HepG2 (cell line): ENCODE measurements around the gene TBC1D32. TPM values are rescaled to one million over a fixed set of nuclear protein-coding genes. Genes with fewer than 3 reads are reported as not detected.

ENCODE experiments used
- ATAC-seq: fragments of 200-7000 bp; cut with Tn5 transposase; 3 replicates; pipeline ENCODE4 v1.9.1; 2020; ENCODE audit warnings: mild to moderate bottlenecking, moderate library complexity
- BruUV-seq: library from RNA; stranded (reverse); fragments of 400-500 nt; replicated peaks from 2 replicates; lab custom pipeline; 2021; lab: Mats Ljungman, UMichigan
- CTCF ChIA-PET: fragments of 300-600 bp; formaldehyde crosslinking; extraction: SDS; loops from one replicate; lab custom pipeline; 2021; ENCODE audit warnings: low total read pairs, inconsistent platforms, low intra/inter-chr PET ratio; lab: Yijun Ruan, JAX
- POLR2A ChIA-PET: fragments of 350-600 bp; sonication (Branson Sonifier 250); formaldehyde crosslinking; loops from one replicate; lab custom pipeline; 2020; ENCODE audit warnings: antibody characterized with exemption, inconsistent platforms; lab: Yijun Ruan, JAX
- DNase-seq: peaks from one replicate; pipeline ENCODE4 v3.0.0-alpha.2; 2015; ENCODE audit warnings: low spot score
- FAIRE-seq: peaks from 3 replicates; lab custom pipeline; 2011; peaks lifted over from hg19 to GRCh38; lab: Jason Lieb, UNC
- H2AFZ ChIP-seq: one replicate; pipeline ENCODE4 v1.6.1; 2011; ENCODE audit warnings: low read length, inconsistent platforms
- H3K27ac ChIP-seq: fragments of 300-600 bp; 3 replicates; pipeline ENCODE4 v1.8.0; 2011; ENCODE audit warnings: mixed run types, mild to moderate bottlenecking, mixed read lengths, low read length, inconsistent platforms; ENCODE audit not compliant: insufficient read depth; ENCODE audit errors: extremely low read length
- H3K27me3 ChIP-seq, 2 experiments: fragments of 200-600 bp in 1 of 2; 2 replicates in 1 of 2; 3 replicates in 1 of 2; pipeline versions ENCODE4 v1.6.0 to v1.8.0; 2011; ENCODE audit warnings: low read length in 2 of 2, mild to moderate bottlenecking in 2 of 2, moderate library complexity in 2 of 2, inconsistent platforms in 1 of 2; ENCODE audit not compliant: insufficient read depth in 2 of 2, control insufficient read depth in 1 of 2
- H3K36me3 ChIP-seq, 2 experiments: fragments of 200-600 bp in 1 of 2; replicated peaks in 1 of 2; 2 replicates in 1 of 2; 3 replicates in 1 of 2; pipeline versions ENCODE4 v1.5.1 to v1.8.0; 2011; ENCODE audit warnings: low read length in 2 of 2, inconsistent platforms in 1 of 2; ENCODE audit not compliant: insufficient read depth in 2 of 2, control insufficient read depth in 1 of 2
- H3K4me1 ChIP-seq: 2 replicates; pipeline ENCODE4 v1.5.1; 2012; ENCODE audit warnings: low read length, inconsistent platforms; ENCODE audit not compliant: insufficient read depth
- H3K4me2 ChIP-seq: 2 replicates; pipeline ENCODE4 v1.6.0; 2011; ENCODE audit warnings: low read depth, low read length, inconsistent platforms
- H3K4me3 ChIP-seq, 3 experiments: fragments of 200-600 bp in 1 of 3; sonication (generic), shearing (Covaris generic) in 1 of 3; replicated peaks in 1 of 3; 2 replicates each; pipeline ENCODE4 v1.5.1; 2011 to 2016; ENCODE audit warnings: low read length in 3 of 3, inconsistent platforms in 2 of 3, low read depth in 2 of 3, mild to moderate bottlenecking in 2 of 3, control low read depth in 1 of 3, mixed read lengths in 1 of 3; ENCODE audit not compliant: insufficient read depth in 1 of 3
- H3K79me2 ChIP-seq: one replicate; pipeline ENCODE4 v1.6.1; 2011; ENCODE audit warnings: low read length, inconsistent platforms; ENCODE audit not compliant: insufficient read depth
- H3K9ac ChIP-seq: 2 replicates; pipeline ENCODE4 v1.6.0; 2011; ENCODE audit warnings: mild to moderate bottlenecking, low read depth, low read length, inconsistent platforms; ENCODE audit not compliant: insufficient read depth
- H3K9me3 ChIP-seq: 2 replicates; pipeline ENCODE4 v1.5.1; 2012; ENCODE audit warnings: mild to moderate bottlenecking, low read length
- H4K20me1 ChIP-seq: 2 replicates; pipeline ENCODE4 v1.6.0; 2011; ENCODE audit warnings: inconsistent platforms, mild to moderate bottlenecking, low read length, moderate library complexity; ENCODE audit not compliant: insufficient read depth
- ARID2 ChIP-seq: sonication (generic); formaldehyde crosslinking; IDR thresholded peaks from 2 replicates; pipeline ENCODE4 v1.8.1; 2022; ENCODE audit warnings: mild to moderate bottlenecking, missing genetic modification reagents, borderline replicate concordance
- ATF3 ChIP-seq: sonication (generic); formaldehyde crosslinking; IDR thresholded peaks from 2 replicates; pipeline ENCODE4 v1.4.0; 2020; ENCODE audit warnings: missing genetic modification reagents
- BCL6 ChIP-seq: IDR thresholded peaks from 2 replicates; pipeline ENCODE4 v1.6.1; 2016; ENCODE audit warnings: missing genetic modification reagents, missing compliant biosample characterization
- DMAP1 ChIP-seq: IDR thresholded peaks from 2 replicates; pipeline ENCODE4 v1.6.1; 2016
- DNMT1 ChIP-seq: sonication (generic); formaldehyde crosslinking; IDR thresholded peaks from 2 replicates; pipeline ENCODE4 v1.5.1; 2020; ENCODE audit warnings: mild to moderate bottlenecking, missing genetic modification reagents
- MAFK ChIP-seq, 2 experiments: IDR thresholded peaks in 1 of 2; conservative IDR thresholded peaks in 1 of 2; 2 replicates each; pipeline ENCODE4 v1.6.1; 2011; ENCODE audit warnings: improper control_type of control experiment in 2 of 2, low read length in 2 of 2
- MEIS2 ChIP-seq: sonication (generic); formaldehyde crosslinking; IDR thresholded peaks from 2 replicates; pipeline ENCODE4 v1.9.0; 2021; ENCODE audit warnings: mild to moderate bottlenecking, missing genetic modification reagents
- NFE2 ChIP-seq: sonication (generic); formaldehyde crosslinking; IDR thresholded peaks from 2 replicates; pipeline ENCODE4 v1.4.0; 2020; ENCODE audit warnings: missing genetic modification reagents
- NONO ChIP-seq, 2 experiments: fragments of 450-650 bp in 1 of 2; sonication (generic) in 1 of 2; formaldehyde crosslinking in 1 of 2; IDR thresholded peaks in 1 of 2; conservative IDR thresholded peaks in 1 of 2; 2 replicates each; pipeline versions ENCODE4 v1.6.1 to v1.8.0; 2017 to 2022; ENCODE audit warnings: mild to moderate bottlenecking in 1 of 2, missing genetic modification reagents in 1 of 2, moderate library complexity in 1 of 2
- SNRNP70 ChIP-seq: fragments of 200-400 bp; formaldehyde crosslinking; IDR thresholded peaks from 2 replicates; pipeline ENCODE4 v1.6.1; 2017; ENCODE audit warnings: mild to moderate bottlenecking, low read depth, low read length, moderate library complexity
- ZBTB7B ChIP-seq: sonication (generic); formaldehyde crosslinking; IDR thresholded peaks from 2 replicates; pipeline ENCODE4 v1.4.0; 2020; ENCODE audit warnings: missing genetic modification reagents
- ZFP36L1 ChIP-seq: sonication (generic); formaldehyde crosslinking; IDR thresholded peaks from 2 replicates; pipeline ENCODE4 v1.8.0; 2022; ENCODE audit warnings: mild to moderate bottlenecking, missing genetic modification reagents, moderate library complexity
- ZNF225 ChIP-seq: sonication (generic); formaldehyde crosslinking; IDR thresholded peaks from 2 replicates; pipeline ENCODE4 v1.4.0; 2020; ENCODE audit warnings: mild to moderate bottlenecking, missing genetic modification reagents
- ZNF512B ChIP-seq: sonication (generic); formaldehyde crosslinking; IDR thresholded peaks from 2 replicates; pipeline ENCODE4 v1.5.1; 2020; ENCODE audit warnings: missing genetic modification reagents, mild to moderate bottlenecking, borderline replicate concordance
- ZNF563 ChIP-seq: sonication (generic); formaldehyde crosslinking; IDR thresholded peaks from 2 replicates; pipeline ENCODE4 v1.8.0; 2022; ENCODE audit warnings: mild to moderate bottlenecking, moderate library complexity, missing genetic modification reagents
- ZNF737 ChIP-seq: sonication (generic); formaldehyde crosslinking; IDR thresholded peaks from 2 replicates; pipeline ENCODE4 v1.5.0; 2020; ENCODE audit warnings: missing genetic modification reagents, mild to moderate bottlenecking, borderline replicate concordance
- WGBS: methylation state at CpG from one replicate; pipeline ENCODE4 v1.1.6; 2017; ENCODE audit warnings: low lambda C conversion rate; 5-methylcytosine and 5-hydroxymethylcytosine counted together
- in situ Hi-C: cut with HindIII; loops from 2 replicates; pipeline ENCODE4 v1.10.0; 2017; ENCODE audit warnings: low pct_unique_long_range_greater_than_20kb; ENCODE audit not compliant: extremely low pct_ligation_motif_present
- intact Hi-C: fragments of 100-400 bp; cut with micrococcal nuclease; formaldehyde crosslinking; loops from one replicate; pipeline ENCODE4 v1.10.0; 2022; ENCODE audit not compliant: unreplicated experiment
- polyA plus RNA-seq, 8 experiments: library from polyadenylated mRNA; depleted of rRNA in 3 of 8; stranded (reverse) in 7 of 8; unstranded in 1 of 8; fragments of >200 nt; fragmentation: Illumina TruSeq in 4 of 8; extraction: Trizol in 4 of 8; gene quantifications; 2 replicates each; pipeline versions ENCODE4 v1.2.1 to v1.2.3, GENCODE V29; 2011 to 2016; ENCODE audit warnings: low read depth in 4 of 8, missing spikeins in 1 of 8, mixed read lengths in 1 of 8; ENCODE audit not compliant: insufficient read depth in 1 of 8
- total RNA-seq, 5 experiments: library from RNA; depleted of rRNA; stranded (reverse); fragments of >200 nt; fragmentation: Illumina TruSeq; extraction: Trizol; gene quantifications; 2 replicates each; pipeline ENCODE4 v1.2.3, GENCODE V29; 2016; ENCODE audit warnings: low read depth in 1 of 5

Gene TBC1D32
- total and polyA plus RNA-seq, 2 of the 13 experiments (the other 11 are each of a cell fraction or from before 2014, with no cell fraction given), result 2.0 to 4.8 TPM

GRCh38 chr6:121143476-121143875 is 190.8 kb downstream of the TBC1D32 start (continued):
- TF ChIP-seq DNMT1 (CRISPR knock-in tag), result no peak
- no peak for TF ChIP-seq ZFP36L1 (CRISPR knock-in tag)
- TF ChIP-seq ZNF563 (CRISPR knock-in tag), result no peak
- TF ChIP-seq MAFK (conservative IDR thresholded peaks at IDR 0.05 in 1 of 2, IDR thresholded peaks at IDR 0.05 in 1 of 2; ENCODE audit: low read length in 2 of 2), result no peak

- in situ Hi-C loops (no loop called here), intact Hi-C loops (no loop called here)
- no peaks in the 10 kb centered on the region for H3K27me3 ChIP-seq
- H3K4me3 ChIP-seq, result no peak overlapping the region
- TF ChIP-seq MEIS2 (CRISPR knock-in tag) (no peak), BCL6 (CRISPR knock-in tag) (no peak), DMAP1 (CRISPR knock-in tag) (no peak), ARID2 (CRISPR knock-in tag) (no peak), ZNF737 (CRISPR knock-in tag) (no peak)
- no peak for FAIRE-seq
- H3K79me2 ChIP-seq, result no peaks in the 10 kb centered on the region
- H3K27ac ChIP-seq, result no peak overlapping the region
- no peak for DNase-seq
- CTCF ChIA-PET, result no interaction called here
- no peak overlapping the region for H3K4me2 ChIP-seq
- BruUV-seq, result no TSS peak
- 23% methylated on average over 6 of the region's 6 CpGs for WGBS
- H3K36me3 ChIP-seq, result no peaks in the 10 kb centered on the region
- H3K4me1 ChIP-seq, result no peaks in the 10 kb centered on the region
- no peak overlapping the region for H3K9ac ChIP-seq
- H2AFZ ChIP-seq, result no peak overlapping the region
- no peaks in the 10 kb centered on the region for H4K20me1 ChIP-seq
- POLR2A ChIA-PET, result no interaction called here
- peaks cover 44% of the 10 kb centered on the region for H3K9me3 ChIP-seq
- no peak for ATAC-seq
Observed at GRCh38 chr6:121142093-121142492, 192.2 kb downstream of the TBC1D32 start.

GRCh38 chr6:121135425-121135824 is 198.9 kb downstream of the TBC1D32 start:
- no peaks in the 10 kb centered on the region for H3K36me3 ChIP-seq
- no peak overlapping the region for H3K27ac ChIP-seq
- ATAC-seq (no peak), FAIRE-seq (no peak), DNase-seq (no peak)
- ChIA-PET CTCF (no interaction called here), POLR2A (no interaction called here)
- H3K4me2 ChIP-seq, result no peak overlapping the region
- in situ Hi-C loops, result no loop called here
- no peaks in the 10 kb centered on the region for H4K20me1 ChIP-seq
- BruUV-seq, result no TSS peak
- H3K9ac ChIP-seq, result no peak overlapping the region
- intact Hi-C loops, result no loop called here
- H3K79me2 ChIP-seq, result no peaks in the 10 kb centered on the region
- no peaks in the 10 kb centered on the region for H3K4me1 ChIP-seq
- H3K27me3 ChIP-seq, result no peaks in the 10 kb centered on the region
- no peak overlapping the region for H3K4me3 ChIP-seq
- H2AFZ ChIP-seq, result no peak overlapping the region
- no peaks in the 10 kb centered on the region for H3K9me3 ChIP-seq
- TF ChIP-seq NFE2 (no peak), ZNF225 (CRISPR knock-in tag) (no peak), NONO (IDR thresholded peaks at IDR 0.05) (no peak), NONO (CRISPR knock-in tag; conservative IDR thresholded peaks at IDR 0.05) (no peak), SNRNP70 (no peak), ZBTB7B (no peak), ZNF512B (CRISPR knock-in tag) (no peak), ATF3 (CRISPR knock-in tag) (no peak)
